GM13977 (cell line): ENCODE data around the gene TBX2.

ENCODE experiments used
- DNase-seq: peaks from one replicate; pipeline ENCODE4 v3.0.0; 2012; ENCODE audit warnings: low spot score
- in situ Hi-C: fragments of 300-500 bp; cut with MboI; formaldehyde crosslinking; loops from one replicate; pipeline ENCODE4 v1.12.0; 2022; ENCODE audit warnings: low sequenced_read_pairs, low pct_unique_long_range_greater_than_20kb, mixed read lengths, inconsistent platforms; ENCODE audit not compliant: unreplicated experiment
- TF ChIP-seq, protein P1 (sequence below): IDR thresholded peaks from 2 replicates; pipeline ENCODE4 v1.5.1; 2012; ENCODE audit warnings: mild to moderate bottlenecking, control low read depth; ENCODE audit not compliant: insufficient read depth; ENCODE audit errors: extremely low read depth, missing control alignments

Gene TBX2

DNA sequence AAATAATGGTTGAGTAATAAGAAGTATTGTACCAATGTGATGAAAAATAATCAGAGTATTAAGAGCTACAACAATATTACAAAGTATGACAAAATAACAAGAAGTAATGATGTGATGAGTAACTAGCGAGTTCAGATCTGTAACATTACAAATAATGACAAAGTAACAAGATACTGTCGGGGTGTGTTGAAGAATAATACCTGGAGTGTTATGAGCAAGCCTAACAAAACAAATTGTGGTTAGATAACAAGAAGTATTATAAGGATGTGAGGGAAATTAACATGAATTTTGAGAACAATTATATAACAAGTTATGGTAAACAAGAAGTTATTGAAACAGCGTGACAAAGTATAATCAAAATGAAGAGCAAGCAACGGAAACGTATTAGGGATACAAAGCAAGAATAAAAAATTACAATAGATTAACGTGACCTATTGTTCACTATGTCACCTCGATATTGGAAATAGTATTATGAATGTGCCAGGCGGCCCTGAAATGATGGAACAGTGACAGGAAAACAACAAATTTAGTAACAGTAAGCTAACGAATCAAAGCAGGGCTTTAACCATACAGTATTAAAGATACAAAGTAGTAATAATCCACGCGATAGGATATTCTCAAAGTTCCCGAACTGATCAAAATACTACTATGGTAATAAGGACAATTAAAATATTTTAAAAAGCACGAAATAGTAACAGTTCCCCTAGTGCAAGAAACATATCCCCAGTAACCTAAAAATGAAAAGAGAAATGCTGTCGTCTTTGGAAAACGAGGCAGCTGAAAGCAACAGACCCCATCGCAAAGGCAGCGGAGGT, 54.1 kb downstream of the TBX2 start:
- in situ Hi-C loops = loop anchor here (10.0 kb wide), 1 partner anchor 59 kb away; the partner anchor contains the start of gene TBX2
- no peak for DNase-seq

DNA sequence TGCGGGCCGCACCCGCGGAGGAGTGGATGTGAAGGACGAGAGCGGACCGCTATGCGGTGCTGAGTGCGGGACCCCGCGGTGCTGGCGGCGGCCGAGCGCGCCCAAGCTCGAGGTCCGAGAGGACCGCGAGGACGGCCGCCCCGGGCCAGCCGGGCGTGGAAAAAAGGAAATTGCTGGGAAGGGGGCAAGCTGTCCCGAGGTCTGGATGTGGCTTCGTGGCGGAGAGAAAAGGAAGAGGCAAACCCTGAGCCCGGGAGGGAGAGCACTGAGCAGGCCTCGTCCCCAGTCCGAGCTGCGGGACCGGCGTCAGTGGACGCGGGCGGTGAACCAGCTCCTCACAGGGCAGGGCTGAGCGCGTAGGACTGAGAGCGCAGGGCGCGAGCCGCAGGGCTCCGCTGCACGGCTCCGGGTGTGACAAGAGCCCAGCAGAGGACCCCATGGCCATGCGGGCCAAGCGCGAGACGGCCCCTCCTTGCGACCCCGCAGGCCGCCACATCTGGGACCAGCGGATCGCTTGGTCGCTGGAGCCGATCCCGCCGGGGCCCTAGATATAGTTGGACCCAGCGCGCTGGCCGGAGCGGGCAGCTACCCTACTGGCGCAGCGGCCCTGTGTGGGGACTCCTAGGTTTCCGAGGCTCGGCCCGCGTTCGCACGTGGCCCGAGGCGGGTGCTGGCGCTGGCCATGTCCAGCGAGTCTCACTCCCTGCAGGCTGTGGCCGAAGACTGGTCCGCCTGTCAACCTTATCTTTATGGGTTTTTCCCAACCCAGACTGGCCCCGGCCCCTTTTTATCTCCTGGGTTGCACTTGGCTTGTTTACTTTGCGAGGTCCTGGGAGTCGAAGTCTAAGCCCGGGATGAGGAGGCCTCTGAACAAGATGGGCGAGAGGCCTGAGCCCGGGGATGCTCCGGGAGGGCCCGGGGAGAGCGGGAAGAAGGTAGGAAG, 55.0 kb downstream of the TBX2 start:
- in situ Hi-C loops = loop anchor here (10.0 kb wide), 1 partner anchor 60 kb away; the partner anchor contains the start of gene TBX2
- DNase-seq = no peak
- TF ChIP-seq, protein P1, sequence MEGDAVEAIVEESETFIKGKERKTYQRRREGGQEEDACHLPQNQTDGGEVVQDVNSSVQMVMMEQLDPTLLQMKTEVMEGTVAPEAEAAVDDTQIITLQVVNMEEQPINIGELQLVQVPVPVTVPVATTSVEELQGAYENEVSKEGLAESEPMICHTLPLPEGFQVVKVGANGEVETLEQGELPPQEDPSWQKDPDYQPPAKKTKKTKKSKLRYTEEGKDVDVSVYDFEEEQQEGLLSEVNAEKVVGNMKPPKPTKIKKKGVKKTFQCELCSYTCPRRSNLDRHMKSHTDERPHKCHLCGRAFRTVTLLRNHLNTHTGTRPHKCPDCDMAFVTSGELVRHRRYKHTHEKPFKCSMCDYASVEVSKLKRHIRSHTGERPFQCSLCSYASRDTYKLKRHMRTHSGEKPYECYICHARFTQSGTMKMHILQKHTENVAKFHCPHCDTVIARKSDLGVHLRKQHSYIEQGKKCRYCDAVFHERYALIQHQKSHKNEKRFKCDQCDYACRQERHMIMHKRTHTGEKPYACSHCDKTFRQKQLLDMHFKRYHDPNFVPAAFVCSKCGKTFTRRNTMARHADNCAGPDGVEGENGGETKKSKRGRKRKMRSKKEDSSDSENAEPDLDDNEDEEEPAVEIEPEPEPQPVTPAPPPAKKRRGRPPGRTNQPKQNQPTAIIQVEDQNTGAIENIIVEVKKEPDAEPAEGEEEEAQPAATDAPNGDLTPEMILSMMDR = no peak

More for the DNA sequence above, 54.1 kb downstream of the TBX2 start:
- TF ChIP-seq, protein P1 = no peak

DNA sequence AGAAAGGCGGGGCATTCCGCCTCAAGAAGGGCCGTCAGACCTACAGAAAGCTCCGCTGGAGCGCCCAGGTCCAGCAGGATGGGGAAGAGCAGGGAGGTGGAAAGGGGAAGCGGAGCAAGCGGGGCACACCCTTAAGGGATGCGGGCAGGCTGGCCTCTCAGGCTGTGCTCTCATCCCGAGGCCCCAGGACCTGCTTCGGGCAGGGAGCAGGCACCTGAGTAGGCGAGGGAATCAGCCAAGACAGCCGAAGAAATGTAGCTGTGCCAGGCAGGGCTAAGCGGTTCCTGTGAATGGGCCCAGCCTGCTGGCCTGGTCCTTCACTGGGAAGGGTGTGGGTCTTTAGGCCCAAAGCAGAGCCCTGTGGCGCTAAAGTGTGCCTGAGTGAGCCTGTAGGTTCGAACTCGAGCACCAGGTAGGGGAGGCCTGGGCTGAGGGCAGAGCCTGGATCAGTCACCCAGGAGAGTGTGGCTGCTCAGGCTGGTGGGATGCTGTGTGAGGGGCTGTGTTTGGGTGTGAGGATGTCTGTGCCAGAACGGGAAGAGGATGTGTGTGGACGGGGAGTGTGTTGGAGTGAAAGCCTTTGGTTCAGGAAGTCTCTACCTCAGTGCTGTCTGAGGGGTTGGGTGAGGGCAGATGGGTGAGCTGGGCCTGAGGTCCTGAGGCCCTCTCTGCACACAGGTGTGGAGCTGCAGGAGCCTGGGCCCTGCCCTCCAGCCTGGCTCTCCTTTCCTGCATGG, 55.8 kb downstream of the TBX2 start:
- in situ Hi-C loops = loop anchor here (10.0 kb wide), 1 partner anchor 61 kb away; the partner anchor contains the start of gene TBX2
- DNase-seq = no peak
- TF ChIP-seq, protein P1 = no peak

DNA sequence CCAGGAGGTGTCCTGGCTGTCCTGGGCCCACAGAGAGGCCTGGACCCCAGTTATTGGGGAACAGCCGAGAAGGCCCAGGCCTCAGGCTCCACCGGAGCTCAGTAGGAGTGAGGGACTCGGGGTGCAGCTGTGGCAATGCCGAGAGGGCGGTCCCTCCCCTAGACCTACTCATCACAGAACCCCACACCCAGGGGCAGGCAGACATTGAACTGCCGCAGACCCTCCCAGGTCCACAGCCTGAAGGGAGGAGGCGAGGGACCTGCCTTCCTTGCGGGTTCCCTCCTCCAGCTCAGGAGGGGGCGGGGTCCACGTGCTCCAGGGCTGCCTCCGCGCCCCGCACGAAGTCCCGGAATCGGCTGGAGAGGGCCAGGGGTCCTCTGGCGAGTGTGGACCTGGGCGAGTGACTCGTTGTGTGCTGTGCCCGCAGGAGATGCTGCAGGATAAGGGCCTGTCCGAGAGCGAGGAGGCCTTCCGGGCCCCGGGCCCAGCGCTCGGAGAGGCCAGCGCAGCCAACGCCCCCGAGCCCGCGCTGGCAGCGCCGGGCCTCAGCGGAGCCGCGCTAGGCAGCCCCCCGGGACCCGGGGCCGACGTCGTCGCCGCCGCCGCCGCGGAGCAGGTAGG, 56.5 kb downstream of the TBX2 start:
- TF ChIP-seq, protein P1 = no peak
- in situ Hi-C loops = loop anchor here (10.0 kb wide), 1 partner anchor 61 kb away; the partner anchor contains the start of gene TBX2

DNA sequence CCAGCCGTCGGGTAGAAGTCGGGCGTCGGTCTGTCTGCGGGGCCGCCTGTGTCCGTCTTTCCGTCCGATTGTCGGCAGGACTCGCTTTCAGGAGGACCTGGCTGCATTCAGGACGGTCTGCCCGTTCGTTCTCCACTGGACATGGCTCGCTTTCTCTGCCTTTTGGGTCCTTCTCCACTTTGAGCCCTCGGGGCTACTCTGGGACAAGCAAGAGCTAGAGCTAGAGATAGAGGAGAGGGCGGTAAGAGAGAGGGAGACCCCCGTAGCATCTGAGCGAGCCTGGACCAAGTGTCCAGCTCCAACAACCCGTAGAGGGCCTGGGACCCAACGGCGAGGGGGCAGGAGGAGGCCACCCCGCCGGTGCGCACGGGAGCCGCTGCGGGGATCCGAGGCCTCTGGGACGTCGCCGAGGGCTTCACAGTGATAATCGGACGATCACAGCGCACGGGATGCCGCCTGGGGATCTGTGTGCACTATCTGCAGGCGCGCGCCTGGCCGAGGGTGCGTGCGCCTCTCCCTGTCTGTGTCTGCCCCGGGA, 57.1 kb downstream of the TBX2 start:
- TF ChIP-seq, protein P1 = no peak
- DNase-seq = no peak
- in situ Hi-C loops = loop anchor here (10.0 kb wide), 1 partner anchor 62 kb away; the partner anchor contains the start of gene TBX2

More for the DNA sequence above, 56.5 kb downstream of the TBX2 start:
- DNase-seq = no peak
